Kidney capillary endothelial cell (primary cell): Measurements from ENCODE around the gene BNIPL.

Source experiments
- DNase-seq: peaks from one replicate; pipeline ENCODE4 v3.0.0-alpha.2; 2018; ENCODE audit warnings: low spot score

The BNIPL gene

GRCh38 chr1:151058692-151059091, 22.3 kb downstream of the BNIPL start:
- no peak for DNase-seq

GRCh38 chr1:151059109-151060006, 23.0 kb downstream of the BNIPL start, which contains the start of gene CDC42SE1:
Gene CDC42SE1, minus strand, starts transcription at chr1:151059622. Its CDS starts 3,892 bp downstream, at chr1:151055730.
- DNase-seq, result peak; percentile 79

GRCh38 chr1:151060007-151060656, 23.7 kb downstream of the BNIPL start, which contains the start of gene MLLT11:
Gene MLLT11, plus strand, starts transcription at chr1:151060397. Its CDS starts 6,828 bp downstream, at chr1:151067225.
- peak; percentile 56 for DNase-seq

GRCh38 chr1:151060657-151061421, 24.5 kb downstream of the BNIPL start:
- DNase-seq, result peak; percentile 30

- no peak for DNase-seq
These were observed 25.3 kb downstream of the BNIPL start for GRCh38 chr1:151061704-151062103.

GRCh38 chr1:151062741-151063371, 26.5 kb downstream of the BNIPL start:
- no peak for DNase-seq

- no peak for DNase-seq
These were observed 28.8 kb downstream of the BNIPL start for GRCh38 chr1:151065089-151065645.

- DNase-seq, result no peak
These were observed 30.8 kb downstream of the BNIPL start for GRCh38 chr1:151067185-151067584.

GRCh38 chr1:151069103-151069486, 32.7 kb downstream of the BNIPL start:
- no peak for DNase-seq

GRCh38 chr1:151070474-151071276, 34.3 kb downstream of the BNIPL start, which contains the start of gene GABPB2:
Gene GABPB2, plus strand, starts transcription at chr1:151070761. Its CDS starts 17,429 bp downstream, at chr1:151088190.
- DNase-seq, result peak; percentile 88

- no peak for DNase-seq
These were observed 35.8 kb downstream of the BNIPL start for GRCh38 chr1:151072224-151072623.

GRCh38 chr1:151085953-151086559, 49.7 kb downstream of the BNIPL start:
- no peak for DNase-seq
